Measurements from ENCODE around the gene ISCA2.
A peak's percentile ranks its signal among the peaks of the same experiment; 100 is the strongest.

Gene ISCA2

GRCh38 chr14:74522740-74523139 lies 29.2 kb downstream of the ISCA2 start:
- ChIA-PET POLR2A (ENCODE audit: low non-redundant PET) (no interaction called here), CTCF (no interaction called here)
- peak overlapping the region; percentile 2; the same call in 1 of the 2 replicates for H3K27ac ChIP-seq
- TF ChIP-seq CTCF (conservative IDR thresholded peaks at IDR 0.05; ENCODE audit: low read depth) = no peak
- DNase-seq (ENCODE audit: low spot score) = no peak

- CTCF ChIA-PET = interaction anchor here (1.3 kb wide), 1 partner anchor 22 kb away, joined by 5 read pairs; no protein-coding TSS in a partner anchor
- H3K27ac ChIP-seq = peak overlapping the region; percentile 46
- TF ChIP-seq CTCF (conservative IDR thresholded peaks at IDR 0.05; ENCODE audit: low read depth) = no peak
- no peak for DNase-seq (ENCODE audit: low spot score)
- POLR2A ChIA-PET (ENCODE audit: low non-redundant PET) = no interaction called here
These were observed 30.7 kb downstream of the ISCA2 start for GRCh38 chr14:74524076-74524811.

- peak overlapping the region; percentile 46 for H3K27ac ChIP-seq
- ChIA-PET CTCF (interaction anchor here (0.9 to 1.3 kb wide), 2 partner anchors 22 to 381 kb away, joined by 3 to 5 read pairs; no protein-coding TSS in a partner anchor), POLR2A (ENCODE audit: low non-redundant PET) (no interaction called here)
- no peak for TF ChIP-seq CTCF (conservative IDR thresholded peaks at IDR 0.05; ENCODE audit: low read depth)
- no peak for DNase-seq (ENCODE audit: low spot score)
These were observed 31.2 kb downstream of the ISCA2 start for GRCh38 chr14:74524812-74525135.

- DNase-seq (ENCODE audit: low spot score) = no peak
- POLR2A ChIA-PET (ENCODE audit: low non-redundant PET) = interaction anchor here (0.6 kb wide), 1 partner anchor 165 kb away, joined by 8 read pairs; no protein-coding TSS in a partner anchor
- peak overlapping the region; percentile 46 for H3K27ac ChIP-seq
- no peak for TF ChIP-seq CTCF (conservative IDR thresholded peaks at IDR 0.05; ENCODE audit: low read depth)
- CTCF ChIA-PET = interaction anchor here (0.9 to 1.3 kb wide), 2 partner anchors 23 to 381 kb away, joined by 3 to 5 read pairs; no protein-coding TSS in a partner anchor
These were observed 31.8 kb downstream of the ISCA2 start for GRCh38 chr14:74525361-74525851.

- no peak for DNase-seq (ENCODE audit: low spot score)
- no peak for TF ChIP-seq CTCF (conservative IDR thresholded peaks at IDR 0.05; ENCODE audit: low read depth)
- ChIA-PET CTCF (interaction anchor here (0.6 kb wide), 1 partner anchor 111 kb away, joined by 3 read pairs; no protein-coding TSS in a partner anchor), POLR2A (ENCODE audit: low non-redundant PET) (no interaction called here)
- H3K27ac ChIP-seq = peak overlapping the region; percentile 39
These were observed 33.5 kb downstream of the ISCA2 start for GRCh38 chr14:74526854-74527585.

GRCh38 chr14:74527736-74528280 lies 34.2 kb downstream of the ISCA2 start:
- CTCF ChIA-PET = no interaction called here
- no peak for DNase-seq (ENCODE audit: low spot score)
- no peak for TF ChIP-seq CTCF (conservative IDR thresholded peaks at IDR 0.05; ENCODE audit: low read depth)
- POLR2A ChIA-PET (ENCODE audit: low non-redundant PET) = interaction anchor here (0.6 kb wide), 1 partner anchor 472 kb away, joined by 5 read pairs; no protein-coding TSS in a partner anchor
- peak overlapping the region; percentile 39 for H3K27ac ChIP-seq

All from RWPE1 (cell line).